ENCODE data around the gene NRL.
"Not testable (repeated sequence)": the region's sequence is repeated elsewhere in the genome, so short reads cannot be mapped to it uniquely, and the experiment has no call there.

The NRL gene

GRCh38 chr14:24051789-24052655 lies 62.7 kb downstream of the NRL start, which contains the start of gene CARMIL3:
Gene CARMIL3, plus strand, starts transcription at chr14:24052009. Its CDS starts 145 bp downstream, at chr14:24052154.
- no peak for FAIRE-seq

- no peak for FAIRE-seq
These were observed 63.5 kb downstream of the NRL start for GRCh38 chr14:24051176-24051788.

- FAIRE-seq, result not testable (repeated sequence)
These were observed 64.0 kb downstream of the NRL start for GRCh38 chr14:24050753-24051152.

- not testable (repeated sequence) for FAIRE-seq
These were observed 65.7 kb downstream of the NRL start for GRCh38 chr14:24049002-24049401.

- no peak for FAIRE-seq
These were observed 72.0 kb downstream of the NRL start for GRCh38 chr14:24042746-24043145.

DNA sequence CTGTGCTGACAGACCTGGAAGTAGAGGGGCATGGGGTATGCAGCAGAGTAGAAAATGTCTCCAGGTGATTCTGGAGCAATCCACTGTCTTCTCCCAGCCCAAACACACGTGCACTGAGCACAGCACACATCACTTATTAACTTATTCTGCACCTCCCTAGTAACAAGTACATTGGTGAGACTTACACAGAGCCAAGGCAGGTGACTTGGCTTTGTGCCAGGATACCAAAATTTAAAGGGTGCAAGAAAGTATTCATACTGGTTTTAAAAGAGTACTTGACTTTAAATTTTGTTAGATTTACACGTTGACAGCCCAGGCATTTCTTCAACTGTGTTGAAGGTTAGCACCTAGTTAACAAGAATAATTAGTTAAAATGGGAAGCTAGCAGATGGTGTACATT lies 74.1 kb downstream of the NRL start:
- FAIRE-seq, result no peak

DNA sequence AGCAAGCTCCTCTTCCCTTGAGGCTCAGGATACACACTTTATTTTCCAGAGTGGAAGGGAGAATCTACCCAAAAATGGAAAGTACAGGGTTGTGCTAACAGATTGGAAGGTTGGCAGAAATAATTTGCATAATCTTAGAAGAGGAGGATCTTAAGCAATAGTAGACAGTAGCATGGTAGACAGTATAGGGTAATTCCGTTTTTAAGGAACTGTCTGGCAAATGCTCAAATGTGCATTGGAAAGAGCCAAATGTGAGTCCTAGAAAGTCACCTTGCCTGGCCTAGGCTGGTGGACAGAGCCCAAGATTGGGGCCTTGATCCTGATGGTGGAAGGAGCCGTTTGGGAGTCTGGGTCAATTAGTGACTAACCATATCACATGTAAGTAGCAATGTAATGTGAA lies 76.1 kb downstream of the NRL start:
- FAIRE-seq, result no peak

GRCh38 chr14:24037658-24038037 lies 77.1 kb downstream of the NRL start:
- no peak for FAIRE-seq

DNA sequence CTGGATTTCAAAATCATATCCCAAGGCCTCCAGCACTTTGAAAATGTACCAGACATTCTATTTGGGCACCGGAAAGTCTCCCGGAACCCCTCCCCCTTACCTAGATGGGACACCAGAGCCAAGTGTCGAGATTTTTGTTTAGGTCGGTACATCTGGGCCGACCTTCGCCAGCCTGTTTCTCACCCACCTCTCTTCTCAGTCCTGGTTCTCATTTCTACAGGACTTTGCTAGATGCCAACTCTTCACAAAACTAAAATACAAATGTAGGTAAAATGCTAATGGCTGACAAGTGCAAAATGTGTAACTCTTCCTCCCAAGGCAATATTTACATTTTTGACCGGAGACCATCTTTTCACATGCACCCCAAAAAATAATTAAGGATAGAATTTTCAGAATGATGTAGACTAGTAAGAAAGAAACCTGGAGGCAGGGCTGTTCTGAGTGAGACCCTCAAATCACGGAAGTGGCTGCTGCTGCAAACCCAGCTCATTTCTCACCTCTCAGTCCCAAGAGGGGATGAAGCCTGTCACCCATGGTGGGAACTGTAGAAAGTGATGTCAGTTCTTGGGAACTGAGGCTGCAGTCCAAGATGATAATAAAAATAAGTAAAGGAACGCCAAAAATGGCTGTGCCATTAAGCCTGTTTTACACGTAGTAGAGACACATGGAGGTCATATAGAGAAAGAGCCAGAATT lies 77.6 kb downstream of the NRL start:
- FAIRE-seq, result not testable (repeated sequence)

DNA sequence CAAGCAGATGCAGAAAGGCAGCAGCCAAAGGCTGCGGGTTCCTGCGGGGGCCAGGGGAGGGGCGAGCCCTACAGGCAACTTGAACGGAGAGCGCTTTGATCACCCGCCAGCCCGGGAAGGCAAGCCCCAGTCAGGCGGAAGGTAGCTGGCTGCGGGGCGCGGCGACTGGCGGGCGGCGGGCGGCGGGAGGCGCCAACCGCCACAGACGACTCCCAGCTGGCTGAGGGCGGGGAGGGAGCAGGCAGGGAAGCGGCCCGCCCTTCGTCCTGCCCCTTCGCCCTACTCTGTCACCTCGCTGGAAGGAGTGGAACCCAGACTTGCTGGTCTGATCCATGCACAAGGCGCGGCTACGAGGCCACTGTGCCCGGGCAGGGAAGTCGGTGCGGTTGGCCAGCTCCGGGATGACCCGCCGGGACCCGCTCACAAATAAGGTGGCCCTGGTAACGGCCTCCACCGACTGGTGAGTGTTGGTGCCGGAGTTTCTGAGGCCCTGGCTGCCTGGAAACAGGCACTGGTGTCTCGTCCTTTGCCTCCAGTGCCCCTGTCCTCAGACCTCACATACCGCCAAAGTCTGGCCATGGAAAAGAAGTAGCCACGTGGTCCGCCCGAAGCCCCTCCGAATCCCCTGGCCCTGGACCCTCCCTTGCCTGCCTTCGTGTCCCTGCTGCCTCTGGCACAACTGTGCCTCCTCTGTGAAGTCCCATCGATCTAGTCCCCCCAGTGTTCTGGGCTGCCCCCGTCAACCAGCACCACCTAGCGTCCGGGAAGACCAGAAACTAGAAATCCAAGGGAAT lies 78.4 kb downstream of the NRL start:
- no peak for FAIRE-seq

- FAIRE-seq, result not testable (repeated sequence)
These were observed 79.0 kb downstream of the NRL start for GRCh38 chr14:24035769-24036168.

GRCh38 chr14:24032727-24033418 lies 81.9 kb downstream of the NRL start:
- no peak for FAIRE-seq

DNA sequence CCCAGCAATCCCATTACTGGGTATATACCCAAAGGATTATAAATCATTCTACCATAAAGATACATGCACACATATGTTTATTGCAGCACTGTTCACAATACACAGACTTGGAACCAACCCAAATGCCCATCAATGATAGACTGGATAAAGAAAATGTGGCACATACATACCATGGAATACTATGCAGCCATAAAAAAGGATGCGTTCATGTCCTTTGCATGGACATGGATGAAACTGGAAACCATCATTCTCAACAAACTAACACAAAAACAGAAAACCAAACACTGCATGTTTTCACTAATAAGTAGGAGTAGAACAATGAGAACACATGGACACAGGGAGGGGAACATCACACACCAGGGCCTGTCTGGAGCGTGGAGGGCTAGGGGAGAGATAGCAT lies 83.4 kb downstream of the NRL start:
- not testable (repeated sequence) for FAIRE-seq

DNA sequence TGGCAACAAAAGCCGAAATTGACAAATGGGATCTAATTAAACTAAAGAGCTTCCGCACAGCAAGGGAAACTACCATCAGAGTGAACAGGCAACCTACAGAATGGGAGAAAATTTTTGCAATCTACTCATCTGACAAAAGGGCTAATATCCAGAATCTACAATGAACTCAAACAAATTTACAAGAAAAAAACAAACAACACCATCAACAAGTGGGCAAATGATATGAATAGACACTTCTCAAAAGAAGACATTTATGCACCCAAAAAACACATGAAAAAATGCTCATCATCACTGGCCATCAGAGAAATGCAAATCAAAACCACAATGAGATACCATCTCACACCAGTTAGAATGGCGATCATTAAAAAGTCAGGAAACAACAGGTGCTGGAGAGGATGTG lies 85.1 kb downstream of the NRL start:
- FAIRE-seq, result not testable (repeated sequence)
